HEK293 (cell line): Measurements from ENCODE around the gene SLC9A5.
A peak's percentile ranks its signal among the peaks of the same experiment; 100 is the strongest.

ENCODE experiments used
- CTCF ChIA-PET: fragments of 350-600 bp; formaldehyde crosslinking; extraction: SDS; loops from one replicate; lab custom pipeline; 2021; ENCODE audit warnings: antibody characterized with exemption; lab: Yijun Ruan, JAX
- POLR2A ChIA-PET: fragments of 300-600 bp; formaldehyde crosslinking; extraction: SDS; loops from one replicate; lab custom pipeline; 2020; ENCODE audit warnings: antibody characterized with exemption, inconsistent platforms; lab: Yijun Ruan, JAX
- H3K27ac ChIP-seq: fragments of 200-500 bp; sonication (Bioruptor generic); 2 replicates; pipeline ENCODE4 v1.5.1; 2014; ENCODE audit warnings: low read depth, low read length, control low read depth, inconsistent platforms; ENCODE audit errors: extremely low read depth
- H3K36me3 ChIP-seq, 2 experiments: fragments of 200-500 bp in 1 of 2; sonication (Bioruptor generic) in 1 of 2; 1 replicate in 1 of 2; 2 replicates in 1 of 2; pipeline ENCODE4 v1.5.1; 2014 to 2017; ENCODE audit warnings: inconsistent platforms in 2 of 2, low read length in 2 of 2; ENCODE audit not compliant: control insufficient read depth in 2 of 2, insufficient read depth in 1 of 2
- H3K4me1 ChIP-seq: fragments of 200-500 bp; sonication (Bioruptor generic); 2 replicates; pipeline ENCODE4 v1.5.1; 2014; ENCODE audit warnings: mild to moderate bottlenecking, low read length, inconsistent platforms; ENCODE audit not compliant: control insufficient read depth, insufficient read depth
- H3K4me3 ChIP-seq: 2 replicates; pipeline ENCODE4 v1.5.1; 2011; ENCODE audit warnings: low read depth, mild to moderate bottlenecking, control low read depth, low read length, moderate library complexity
- H3K9me3 ChIP-seq: fragments of 200-500 bp; sonication (Bioruptor generic); 2 replicates; pipeline ENCODE4 v1.5.1; 2014; ENCODE audit warnings: low read depth, low read length, inconsistent platforms; ENCODE audit not compliant: control insufficient read depth, insufficient read depth
- HOXC10 ChIP-seq: sonication (generic); formaldehyde crosslinking; IDR thresholded peaks from 2 replicates; pipeline ENCODE4 v1.8.1; 2023; ENCODE audit warnings: mild to moderate bottlenecking, missing genetic modification reagents
- KLF1 ChIP-seq: fragments of 450-650 bp; formaldehyde crosslinking; IDR thresholded peaks from 2 replicates; pipeline ENCODE4 v1.5.1; 2016; ENCODE audit warnings: missing biosample characterization, missing genetic modification characterization
- MYNN ChIP-seq: fragments of 450-650 bp; formaldehyde crosslinking; IDR thresholded peaks from 2 replicates; pipeline ENCODE4 v1.5.1; 2016; ENCODE audit warnings: missing biosample characterization, missing genetic modification characterization, borderline replicate concordance
- TRIM28 ChIP-seq: IDR thresholded peaks from 2 replicates; pipeline ENCODE4 v1.6.1; 2011; ENCODE audit warnings: low read length, control low read depth, borderline replicate concordance
- ZBTB21 ChIP-seq: fragments of 450-650 bp; formaldehyde crosslinking; IDR thresholded peaks from 2 replicates; pipeline ENCODE4 v1.5.1; 2017; ENCODE audit warnings: missing biosample characterization, missing genetic modification characterization
- ZNF175 ChIP-seq: fragments of 450-650 bp; formaldehyde crosslinking; IDR thresholded peaks from 2 replicates; pipeline ENCODE4 v1.5.1; 2016; ENCODE audit warnings: missing biosample characterization, missing genetic modification characterization
- ZNF274 ChIP-seq, 2 experiments: fragments of 200-500 bp in 1 of 2; fragments of 450-650 bp in 1 of 2; sonication (Bioruptor generic) in 1 of 2; formaldehyde crosslinking in 1 of 2; IDR thresholded peaks; 2 replicates each; pipeline versions ENCODE4 v1.5.1 to v1.6.1; 2014 to 2016; ENCODE audit warnings: borderline replicate concordance in 1 of 2, inconsistent platforms in 1 of 2, low read length in 1 of 2, missing biosample characterization in 1 of 2, missing genetic modification characterization in 1 of 2
- ZNF335 ChIP-seq: fragments of 450-650 bp; formaldehyde crosslinking; conservative IDR thresholded peaks from 2 replicates; pipeline ENCODE4 v1.5.1; 2016; ENCODE audit warnings: missing biosample characterization, missing genetic modification characterization
- ZNF341 ChIP-seq: fragments of 450-650 bp; formaldehyde crosslinking; IDR thresholded peaks from 2 replicates; pipeline ENCODE4; 2016; ENCODE audit warnings: low read depth, missing biosample characterization, missing genetic modification characterization
- ZNF555 ChIP-seq: fragments of 450-650 bp; formaldehyde crosslinking; conservative IDR thresholded peaks from 2 replicates; pipeline ENCODE4 v1.5.1; 2017; ENCODE audit warnings: missing biosample characterization, mild to moderate bottlenecking, missing genetic modification characterization, inconsistent platforms
- ZNF600 ChIP-seq: fragments of 450-650 bp; formaldehyde crosslinking; IDR thresholded peaks from 2 replicates; pipeline ENCODE4 v1.5.1; 2016; ENCODE audit warnings: missing biosample characterization, missing genetic modification characterization
- ZNF664 ChIP-seq: fragments of 450-650 bp; formaldehyde crosslinking; IDR thresholded peaks from 2 replicates; pipeline ENCODE4 v1.5.1; 2016; ENCODE audit warnings: missing biosample characterization, missing genetic modification characterization
- ZNF777 ChIP-seq: fragments of 450-650 bp; formaldehyde crosslinking; IDR thresholded peaks from 2 replicates; pipeline ENCODE4 v1.5.1; 2017; ENCODE audit warnings: missing biosample characterization, missing genetic modification characterization, borderline replicate concordance
- ZNF792 ChIP-seq: fragments of 450-650 bp; formaldehyde crosslinking; IDR thresholded peaks from 2 replicates; pipeline ENCODE4 v1.5.1; 2016; ENCODE audit warnings: missing biosample characterization, missing genetic modification characterization
- ZSCAN30 ChIP-seq: fragments of 450-650 bp; IDR thresholded peaks from 2 replicates; pipeline ENCODE4 v1.5.1; 2018; ENCODE audit warnings: missing biosample characterization, mild to moderate bottlenecking, missing genetic modification characterization, moderate library complexity
- TF ChIP-seq, protein P1 (sequence below): fragments of 450-650 bp; formaldehyde crosslinking; IDR thresholded peaks from 2 replicates; pipeline ENCODE4 v1.5.0; 2017; ENCODE audit warnings: missing biosample characterization, missing genetic modification characterization, borderline replicate concordance
- TF ChIP-seq, protein P2 (sequence below): fragments of 450-650 bp; formaldehyde crosslinking; IDR thresholded peaks from 2 replicates; pipeline ENCODE4 v1.5.1; 2016; ENCODE audit warnings: missing biosample characterization, missing genetic modification characterization
- TF ChIP-seq, protein P3 (sequence below): fragments of 450-650 bp; IDR thresholded peaks from 2 replicates; pipeline ENCODE4 v1.5.1; 2018; ENCODE audit warnings: missing biosample characterization, mild to moderate bottlenecking, missing genetic modification characterization
- TF ChIP-seq, protein P4 (sequence below): fragments of 450-650 bp; formaldehyde crosslinking; IDR thresholded peaks from 2 replicates; pipeline ENCODE4 v1.5.1; 2017; ENCODE audit warnings: missing biosample characterization, missing genetic modification characterization

Gene SLC9A5

DNA sequence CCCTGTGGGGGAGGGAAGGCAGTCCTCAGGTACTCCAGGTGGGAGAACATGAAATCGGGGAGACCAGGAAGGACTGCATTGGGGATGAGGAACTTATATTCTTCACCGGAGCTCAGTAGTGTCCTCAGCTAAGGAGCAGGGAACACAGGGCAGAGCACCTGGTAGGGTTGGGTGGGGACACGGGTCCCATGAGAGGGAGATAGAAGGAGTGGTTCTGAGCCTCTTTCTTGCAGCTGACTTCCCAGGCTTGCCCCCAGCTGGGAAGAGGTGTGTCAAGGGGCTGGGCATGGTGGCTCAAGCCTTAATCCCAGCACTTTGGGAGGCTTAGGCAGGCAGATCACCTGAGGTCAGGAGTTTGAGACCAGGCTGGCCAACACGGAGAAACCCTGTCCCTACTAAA, 3.6 kb upstream of the SLC9A5 start (continued):
- TF ChIP-seq, protein P1, sequence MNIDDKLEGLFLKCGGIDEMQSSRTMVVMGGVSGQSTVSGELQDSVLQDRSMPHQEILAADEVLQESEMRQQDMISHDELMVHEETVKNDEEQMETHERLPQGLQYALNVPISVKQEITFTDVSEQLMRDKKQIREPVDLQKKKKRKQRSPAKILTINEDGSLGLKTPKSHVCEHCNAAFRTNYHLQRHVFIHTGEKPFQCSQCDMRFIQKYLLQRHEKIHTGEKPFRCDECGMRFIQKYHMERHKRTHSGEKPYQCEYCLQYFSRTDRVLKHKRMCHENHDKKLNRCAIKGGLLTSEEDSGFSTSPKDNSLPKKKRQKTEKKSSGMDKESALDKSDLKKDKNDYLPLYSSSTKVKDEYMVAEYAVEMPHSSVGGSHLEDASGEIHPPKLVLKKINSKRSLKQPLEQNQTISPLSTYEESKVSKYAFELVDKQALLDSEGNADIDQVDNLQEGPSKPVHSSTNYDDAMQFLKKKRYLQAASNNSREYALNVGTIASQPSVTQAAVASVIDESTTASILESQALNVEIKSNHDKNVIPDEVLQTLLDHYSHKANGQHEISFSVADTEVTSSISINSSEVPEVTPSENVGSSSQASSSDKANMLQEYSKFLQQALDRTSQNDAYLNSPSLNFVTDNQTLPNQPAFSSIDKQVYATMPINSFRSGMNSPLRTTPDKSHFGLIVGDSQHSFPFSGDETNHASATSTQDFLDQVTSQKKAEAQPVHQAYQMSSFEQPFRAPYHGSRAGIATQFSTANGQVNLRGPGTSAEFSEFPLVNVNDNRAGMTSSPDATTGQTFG (tag by site-specific recombination): no peak
- TF ChIP-seq, protein P2, sequence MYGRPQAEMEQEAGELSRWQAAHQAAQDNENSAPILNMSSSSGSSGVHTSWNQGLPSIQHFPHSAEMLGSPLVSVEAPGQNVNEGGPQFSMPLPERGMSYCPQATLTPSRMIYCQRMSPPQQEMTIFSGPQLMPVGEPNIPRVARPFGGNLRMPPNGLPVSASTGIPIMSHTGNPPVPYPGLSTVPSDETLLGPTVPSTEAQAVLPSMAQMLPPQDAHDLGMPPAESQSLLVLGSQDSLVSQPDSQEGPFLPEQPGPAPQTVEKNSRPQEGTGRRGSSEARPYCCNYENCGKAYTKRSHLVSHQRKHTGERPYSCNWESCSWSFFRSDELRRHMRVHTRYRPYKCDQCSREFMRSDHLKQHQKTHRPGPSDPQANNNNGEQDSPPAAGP (tag by site-specific recombination): no peak
- TF ChIP-seq MYNN (tag by site-specific recombination) (no peak), HOXC10 (no peak), ZNF175 (tag by site-specific recombination) (no peak), ZNF664 (tag by site-specific recombination) (no peak), ZSCAN30 (no peak), ZNF341 (no peak), TRIM28 (no peak), ZBTB21 (no peak), ZNF555 (tag by site-specific recombination) (no peak), ZNF274 (IDR thresholded peaks at IDR 0.05; ENCODE audit: low read length) (no peak), ZNF274 (tag by site-specific recombination; IDR thresholded peaks at IDR 0.05; ENCODE audit: borderline replicate concordance) (no peak), KLF1 (tag by site-specific recombination) (peak; percentile 74), ZNF777 (tag by site-specific recombination) (no peak), ZNF792 (tag by site-specific recombination) (no peak)
- TF ChIP-seq, protein P3, sequence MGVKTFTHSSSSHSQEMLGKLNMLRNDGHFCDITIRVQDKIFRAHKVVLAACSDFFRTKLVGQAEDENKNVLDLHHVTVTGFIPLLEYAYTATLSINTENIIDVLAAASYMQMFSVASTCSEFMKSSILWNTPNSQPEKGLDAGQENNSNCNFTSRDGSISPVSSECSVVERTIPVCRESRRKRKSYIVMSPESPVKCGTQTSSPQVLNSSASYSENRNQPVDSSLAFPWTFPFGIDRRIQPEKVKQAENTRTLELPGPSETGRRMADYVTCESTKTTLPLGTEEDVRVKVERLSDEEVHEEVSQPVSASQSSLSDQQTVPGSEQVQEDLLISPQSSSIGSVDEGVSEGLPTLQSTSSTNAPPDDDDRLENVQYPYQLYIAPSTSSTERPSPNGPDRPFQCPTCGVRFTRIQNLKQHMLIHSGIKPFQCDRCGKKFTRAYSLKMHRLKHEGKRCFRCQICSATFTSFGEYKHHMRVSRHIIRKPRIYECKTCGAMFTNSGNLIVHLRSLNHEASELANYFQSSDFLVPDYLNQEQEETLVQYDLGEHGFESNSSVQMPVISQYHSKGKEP: no peak
- TF ChIP-seq, protein P4, sequence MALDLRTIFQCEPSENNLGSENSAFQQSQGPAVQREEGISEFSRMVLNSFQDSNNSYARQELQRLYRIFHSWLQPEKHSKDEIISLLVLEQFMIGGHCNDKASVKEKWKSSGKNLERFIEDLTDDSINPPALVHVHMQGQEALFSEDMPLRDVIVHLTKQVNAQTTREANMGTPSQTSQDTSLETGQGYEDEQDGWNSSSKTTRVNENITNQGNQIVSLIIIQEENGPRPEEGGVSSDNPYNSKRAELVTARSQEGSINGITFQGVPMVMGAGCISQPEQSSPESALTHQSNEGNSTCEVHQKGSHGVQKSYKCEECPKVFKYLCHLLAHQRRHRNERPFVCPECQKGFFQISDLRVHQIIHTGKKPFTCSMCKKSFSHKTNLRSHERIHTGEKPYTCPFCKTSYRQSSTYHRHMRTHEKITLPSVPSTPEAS (tag by site-specific recombination): no peak
- TF ChIP-seq, all 188 proteins: peak for 4

DNA sequence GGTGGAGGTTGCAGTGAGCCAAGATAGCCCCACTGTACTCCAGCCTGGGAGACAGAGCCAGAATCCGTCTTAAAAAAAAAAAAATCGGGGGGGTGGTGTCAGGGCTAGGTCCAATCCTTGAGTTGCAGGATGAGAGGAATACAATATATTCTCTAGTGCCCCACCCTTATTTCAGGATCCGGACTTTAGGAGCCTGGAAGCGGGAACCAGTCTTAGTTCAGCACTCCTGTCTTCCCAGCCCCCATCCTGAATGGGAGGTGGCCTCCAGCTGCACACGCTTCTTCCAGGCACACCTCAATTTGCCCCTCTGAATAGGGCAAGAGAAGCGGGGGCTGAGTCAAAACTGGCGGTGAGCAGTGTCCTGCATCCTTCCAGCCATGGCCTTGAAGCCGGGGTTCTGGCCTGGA, 3.1 kb upstream of the SLC9A5 start:
- POLR2A ChIA-PET: interaction anchor here (0.7 to 7.4 kb wide), 6 partner anchors 9 to 232 kb away, joined by 3 to 109 read pairs (median 4); partner anchors contain the start of gene TMEM208
- Histone ChIP-seq H3K9me3 (no peaks in the 10 kb centered on the region), H3K4me3 (peak overlapping the region; percentile 69), H3K36me3 (peaks cover 0 to 7% of the 10 kb centered on the region in 2 experiments; a peak in 1 of 3 replicates)
- TF ChIP-seq ZNF335 (no peak), ZNF600 (tag by site-specific recombination) (peak; percentile 67; the same call in 1 of the 2 replicates)
- TF ChIP-seq, all 188 proteins: peak for 1
- Histone ChIP-seq H3K27ac (peak overlapping the region; percentile 75), H3K4me1 (peaks cover 9% of the 10 kb centered on the region)
- CTCF ChIA-PET: interaction anchor here (0.6 to 2.3 kb wide), 12 partner anchors 8 to 523 kb away, joined by 3 to 5 read pairs (median 4); partner anchors contain the start of genes KCTD19, LRRC36, TMEM208 and TPPP3
